H1 (cell line): ENCODE data around the gene GPR141. TPM values are rescaled to one million over a fixed set of nuclear protein-coding genes. Genes with fewer than 3 reads are reported as not detected.

ENCODE experiments used
- CTCF ChIA-PET: fragments of 300-600 bp; sonication (Branson Sonifier 250); formaldehyde crosslinking; loops from one replicate; lab custom pipeline; 2021; ENCODE audit not compliant: partially characterized antibody; lab: Charles Lee
- POLR2A ChIA-PET: fragments of 300-600 bp; sonication (Branson Sonifier 250); formaldehyde crosslinking; loops from one replicate; lab custom pipeline; 2021; ENCODE audit warnings: inconsistent platforms; ENCODE audit not compliant: partially characterized antibody; lab: Charles Lee
- DNase-seq, 2 experiments: peaks; one replicate each; pipeline versions ENCODE4 v3.0.0 to v3.0.0-alpha.2; 2010 to 2022; ENCODE audit warnings: low spot score in 2 of 2, low read depth in 1 of 2, mixed read lengths in 1 of 2
- FAIRE-seq: peaks from 2 replicates; lab custom pipeline; 2011; peaks lifted over from hg19 to GRCh38; lab: Jason Lieb, UNC
- H2AFZ ChIP-seq: 2 replicates; pipeline ENCODE4 v1.8.1; 2012; ENCODE audit warnings: low read length, inconsistent platforms
- H2AK5ac ChIP-seq: 2 replicates; pipeline ENCODE4 v1.6.1; 2013; ENCODE audit warnings: low read depth, low read length
- H2BK120ac ChIP-seq: replicated peaks from 2 replicates; pipeline ENCODE3; 2013; ENCODE audit warnings: low read depth, low read length, inconsistent platforms
- H2BK12ac ChIP-seq: 2 replicates; pipeline ENCODE4 v1.6.1; 2013; ENCODE audit warnings: low read depth, low read length
- H2BK15ac ChIP-seq: 2 replicates; pipeline ENCODE4 v1.6.1; 2013; ENCODE audit warnings: low read length
- H2BK20ac ChIP-seq: 2 replicates; pipeline ENCODE4 v1.6.1; 2013; ENCODE audit warnings: low read length
- H2BK5ac ChIP-seq: 2 replicates; pipeline ENCODE4 v1.6.1; 2013; ENCODE audit warnings: low read depth, low read length
- H3K14ac ChIP-seq: 2 replicates; pipeline ENCODE4 v1.6.1; 2013; ENCODE audit warnings: inconsistent platforms; ENCODE audit not compliant: insufficient read length
- H3K18ac ChIP-seq: 2 replicates; pipeline ENCODE4 v1.6.1; 2013; ENCODE audit warnings: low read length; ENCODE audit errors: extremely low read depth
- H3K23ac ChIP-seq: 2 replicates; pipeline ENCODE4 v1.6.1; 2013; ENCODE audit warnings: inconsistent platforms; ENCODE audit not compliant: insufficient read length
- H3K23me2 ChIP-seq: 2 replicates; pipeline ENCODE4 v1.6.1; 2013; ENCODE audit warnings: low read depth, low read length
- H3K27ac ChIP-seq: 2 replicates; pipeline ENCODE4 v1.6.1; 2011; ENCODE audit warnings: low read depth, low read length, inconsistent platforms
- H3K27me3 ChIP-seq, 4 experiments: replicated peaks in 1 of 4; 1 replicate in 1 of 4; 2 replicates in 3 of 4; pipeline versions ENCODE4 v1.6.1 to v1.8.1; 2011 to 2013; ENCODE audit warnings: low read length in 3 of 4, mild to moderate bottlenecking in 3 of 4, inconsistent platforms in 2 of 4, mixed read lengths in 2 of 4, moderate library complexity in 1 of 4; ENCODE audit not compliant: control insufficient read depth in 3 of 4, insufficient read depth in 3 of 4; ENCODE audit errors: extremely low read depth in 1 of 4
- H3K36me3 ChIP-seq, 4 experiments: 2 replicates each; pipeline versions ENCODE4 v1.6.1 to v1.8.1; 2011 to 2013; ENCODE audit warnings: mild to moderate bottlenecking in 4 of 4, low read length in 3 of 4, moderate library complexity in 2 of 4, control low read depth in 1 of 4, inconsistent platforms in 1 of 4; ENCODE audit not compliant: insufficient read depth in 4 of 4, control insufficient read depth in 2 of 4
- H3K4ac ChIP-seq: replicated peaks from 2 replicates; pipeline ENCODE3; 2013; ENCODE audit warnings: low read length, low read depth, mixed read lengths, inconsistent platforms; ENCODE audit not compliant: insufficient read length
- H3K4me1 ChIP-seq, 4 experiments: replicated peaks in 1 of 4; 1 replicate in 1 of 4; 2 replicates in 3 of 4; pipeline versions ENCODE4 v1.6.1 to v1.8.1; 2011 to 2013; ENCODE audit warnings: low read length in 3 of 4, inconsistent platforms in 2 of 4, mixed read lengths in 1 of 4; ENCODE audit not compliant: insufficient read depth in 4 of 4, control insufficient read depth in 3 of 4
- H3K4me2 ChIP-seq, 2 experiments: 2 replicates each; pipeline versions ENCODE4 v1.6.1 to v1.8.1; 2011 to 2013; ENCODE audit warnings: low read depth in 2 of 2, low read length in 2 of 2, control low read depth in 1 of 2, inconsistent platforms in 1 of 2, mild to moderate bottlenecking in 1 of 2; ENCODE audit not compliant: insufficient read depth in 1 of 2
- H3K4me3 ChIP-seq, 4 experiments: fragments of 200-600, 300-600 bp in 1 of 4; sonication (generic), shearing (Covaris generic), sonication (Bioruptor Twin) in 1 of 4; 2 replicates each; pipeline versions ENCODE4 v1.5.1 to v1.8.1; 2011 to 2016; ENCODE audit warnings: low read length in 4 of 4, low read depth in 3 of 4, control low read depth in 2 of 4, inconsistent platforms in 2 of 4, mild to moderate bottlenecking in 2 of 4, mixed read lengths in 1 of 4, moderate library complexity in 1 of 4; ENCODE audit not compliant: insufficient read depth in 2 of 4; ENCODE audit errors: extremely low read depth in 1 of 4
- H3K56ac ChIP-seq: replicated peaks from 2 replicates; pipeline ENCODE3; 2013; ENCODE audit warnings: low read depth, mild to moderate bottlenecking, mixed read lengths, low read length, inconsistent platforms; ENCODE audit not compliant: insufficient read length
- H3K79me1 ChIP-seq: 2 replicates; pipeline ENCODE4 v1.6.1; 2013; ENCODE audit warnings: low read depth, low read length, control low read depth
- H3K79me2 ChIP-seq, 2 experiments: 2 replicates each; pipeline versions ENCODE4 v1.6.1 to v1.8.1; 2012 to 2013; ENCODE audit warnings: low read length in 2 of 2, mild to moderate bottlenecking in 2 of 2, inconsistent platforms in 1 of 2; ENCODE audit not compliant: insufficient read depth in 2 of 2, control insufficient read depth in 1 of 2
- H3K9ac ChIP-seq, 4 experiments: replicated peaks in 1 of 4; 1 replicate in 1 of 4; 2 replicates in 3 of 4; pipeline versions ENCODE4 v1.6.1 to v1.8.1; 2011 to 2013; ENCODE audit warnings: low read depth in 3 of 4, low read length in 3 of 4, control low read depth in 2 of 4, mild to moderate bottlenecking in 2 of 4, moderate library complexity in 2 of 4, inconsistent platforms in 1 of 4; ENCODE audit errors: extremely low read depth in 1 of 4
- H3K9me3 ChIP-seq, 2 experiments: 2 replicates each; pipeline versions ENCODE4 v1.6.1 to v1.8.1; 2012 to 2013; ENCODE audit warnings: mild to moderate bottlenecking in 2 of 2, moderate library complexity in 2 of 2, control low read depth in 1 of 2, inconsistent platforms in 1 of 2, low read depth in 1 of 2, low read length in 1 of 2, mixed read lengths in 1 of 2; ENCODE audit not compliant: insufficient read depth in 2 of 2
- H4K20me1 ChIP-seq, 2 experiments: replicated peaks in 1 of 2; 2 replicates each; pipeline versions ENCODE3 to v1.8.1; 2011 to 2013; ENCODE audit warnings: inconsistent platforms in 2 of 2, low read length in 2 of 2, mild to moderate bottlenecking in 1 of 2; ENCODE audit not compliant: insufficient read depth in 2 of 2, control insufficient read depth in 1 of 2
- H4K5ac ChIP-seq: 2 replicates; pipeline ENCODE4 v1.6.1; 2013; ENCODE audit warnings: low read length, low read depth, mixed read lengths, inconsistent platforms; ENCODE audit not compliant: insufficient read length
- H4K8ac ChIP-seq: 2 replicates; pipeline ENCODE4 v1.8.0; 2013; ENCODE audit warnings: mild to moderate bottlenecking, moderate library complexity, low read length, inconsistent platforms; ENCODE audit not compliant: insufficient read depth; ENCODE audit errors: extremely low read depth
- H4K91ac ChIP-seq: replicated peaks from 2 replicates; pipeline ENCODE3; 2013; ENCODE audit warnings: low read length, mixed read lengths, inconsistent platforms; ENCODE audit not compliant: insufficient read length
- ASH2L ChIP-seq: fragments of 200-600, 300-600 bp; sonication (generic); IDR thresholded peaks from one replicate; pipeline ENCODE4 v1.7.1; 2017; ENCODE audit warnings: low read length
- RBBP5 ChIP-seq: IDR thresholded peaks from 2 replicates; pipeline ENCODE4 v1.7.1; 2012; ENCODE audit warnings: low read depth, mild to moderate bottlenecking, inconsistent platforms, low read length, moderate library complexity, borderline replicate concordance
- YY1 ChIP-seq: IDR thresholded peaks from 2 replicates; pipeline ENCODE4 v1.6.1; 2011; ENCODE audit warnings: low read depth, mild to moderate bottlenecking, low read length
- WGBS, 2 experiments: shearing (Covaris generic) in 1 of 2; methylation state at CpG; one replicate each; pipeline versions ENCODE4 v1.1.6 to v1.1.7; 2013 to 2015; ENCODE audit warnings: low lambda C conversion rate in 2 of 2, mixed read lengths in 2 of 2, inconsistent platforms in 1 of 2, low coverage in 1 of 2, missing lambda C conversion rate in 1 of 2; ENCODE audit not compliant: insufficient replicate concordance in 2 of 2, insufficient coverage in 1 of 2, insufficient read length in 1 of 2; ENCODE audit errors: extremely low coverage in 1 of 2, missing lambda C conversion rate in 1 of 2; 5-methylcytosine and 5-hydroxymethylcytosine counted together
- polyA plus RNA-seq, 7 experiments: library from polyadenylated mRNA; depleted of rRNA in 3 of 7; stranded (reverse) in 5 of 7; unstranded in 2 of 7; fragments of >200 nt in 5 of 7; fragments of 200-250 nt in 2 of 7; gene quantifications; 1 replicate in 5 of 7; 2 replicates in 1 of 7; 4 replicates in 1 of 7; pipeline versions ENCODE4 v1.2.1 to v1.2.3, GENCODE V29; 2011 to 2013; ENCODE audit warnings: missing spikeins in 2 of 7, mixed read lengths in 2 of 7
- total RNA-seq: library from RNA; stranded (reverse); fragmentation: NEBNext Ultra II Directional; extraction: Animal tissue kit (Norgen Biotek cat#: 25700); gene quantifications from 2 replicates; pipeline ENCODE4 v1.2.1, GENCODE V29; 2021

Gene GPR141
- total and polyA plus RNA-seq, 2 of the 8 experiments (the other 6 are each of a cell fraction or from before 2014, with no cell fraction given), result 0.45 to 1.0 TPM

DNA sequence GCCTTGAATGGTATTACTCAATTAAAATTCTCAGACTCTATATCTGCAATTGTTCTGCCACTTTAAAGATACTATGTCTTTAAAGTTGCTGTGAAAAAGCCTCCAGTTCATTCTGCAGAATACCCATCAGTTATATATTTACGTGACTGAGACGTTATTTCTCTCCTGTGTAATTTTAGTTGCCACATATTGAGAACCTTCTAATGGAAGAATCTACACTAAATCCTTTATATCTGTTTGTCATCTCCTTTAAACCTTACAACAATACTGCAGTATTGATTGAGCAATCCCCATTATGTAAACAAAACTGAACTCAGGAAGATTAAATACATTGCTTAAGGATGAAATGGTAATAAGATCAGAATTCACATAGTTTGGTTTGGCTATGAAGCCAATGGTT is 30.0 kb downstream of the GPR141 start:
- H2BK12ac ChIP-seq, result no peak overlapping the region
- H3K56ac ChIP-seq, result no peak overlapping the region
- no peak overlapping the region for H3K27ac ChIP-seq
- no peak overlapping the region for H3K4me2 ChIP-seq
- H3K79me1 ChIP-seq, result no peaks in the 10 kb centered on the region
- H2BK20ac ChIP-seq, result no peak overlapping the region
- no peak overlapping the region for H2BK5ac ChIP-seq
- no peak overlapping the region for H3K4me3 ChIP-seq
- no peaks in the 10 kb centered on the region; a peak in 1 of 7 replicates for H3K4me1 ChIP-seq
- no peak overlapping the region for H3K14ac ChIP-seq
- no peak overlapping the region for H3K4ac ChIP-seq
- no peaks in the 10 kb centered on the region for H3K9me3 ChIP-seq
- H4K8ac ChIP-seq, result no peak overlapping the region
- FAIRE-seq (no peak), DNase-seq (no peak)
- no peak overlapping the region for H3K18ac ChIP-seq
- H3K36me3 ChIP-seq, result no peaks in the 10 kb centered on the region
- H4K91ac ChIP-seq, result no peak overlapping the region
- CTCF ChIA-PET, result no interaction called here
- 87% methylated on average over 2 of the region's 2 CpGs; no CpG with 5 or more reads in 1 of the 2 experiments for WGBS, 2 experiments
- no peak overlapping the region for H2AFZ ChIP-seq
- H3K27me3 ChIP-seq, result no peaks in the 10 kb centered on the region
- no peak overlapping the region for H2AK5ac ChIP-seq
- no peaks in the 10 kb centered on the region for H4K20me1 ChIP-seq
- no peak overlapping the region for H3K9ac ChIP-seq
- no peak overlapping the region for H2BK15ac ChIP-seq
- H3K23ac ChIP-seq, result no peak overlapping the region
- POLR2A ChIA-PET, result no interaction called here
- H3K79me2 ChIP-seq, result no peaks in the 10 kb centered on the region
- H3K23me2 ChIP-seq, result no peaks in the 10 kb centered on the region; the same call in 1 of the 2 replicates
- TF ChIP-seq ASH2L (no peak), RBBP5 (no peak), YY1 (no peak)
- no peak overlapping the region for H2BK120ac ChIP-seq
- no peak overlapping the region for H4K5ac ChIP-seq
